Activated gamma-delta T cell treated with anti-CD3 and anti-CD28 coated beads, Interleukin-2, amount 50 U/mL, for 16 hours (primary cell): ENCODE measurements around the gene KBTBD7.

Source experiments
- DNase-seq: peaks from one replicate; pipeline ENCODE4 v3.0.0-alpha.2; 2020; ENCODE audit warnings: low read depth

The KBTBD7 gene

GRCh38 chr13:41193919-41194824 is at the start of gene KBTBD7:
Gene KBTBD7 (minus strand): TSS chr13:41194569. CDS start chr13:41194257, 312 bp downstream.
- peak; percentile 90 for DNase-seq

GRCh38 chr13:41241626-41242025 is 47.3 kb upstream of the KBTBD7 start:
- DNase-seq: no peak

GRCh38 chr13:41236369-41236768 is 42.0 kb upstream of the KBTBD7 start:
- DNase-seq: no peak

- no peak for DNase-seq
These were observed 38.5 kb upstream of the KBTBD7 start for GRCh38 chr13:41232578-41233480.

GRCh38 chr13:41231786-41232185 is 37.4 kb upstream of the KBTBD7 start:
- DNase-seq: no peak

GRCh38 chr13:41231025-41231677 is 36.8 kb upstream of the KBTBD7 start:
- no peak for DNase-seq

GRCh38 chr13:41229356-41229755 is 35.0 kb upstream of the KBTBD7 start:
- no peak for DNase-seq

GRCh38 chr13:41224113-41225110 is 30.0 kb upstream of the KBTBD7 start:
- no peak for DNase-seq

GRCh38 chr13:41222259-41222852 is 28.0 kb upstream of the KBTBD7 start:
- peak; percentile 32 for DNase-seq

- DNase-seq: no peak
These were observed 26.0 kb upstream of the KBTBD7 start for GRCh38 chr13:41220401-41220800.

GRCh38 chr13:41216160-41216559 is 21.8 kb upstream of the KBTBD7 start:
- no peak for DNase-seq

GRCh38 chr13:41213919-41214318 is 19.6 kb upstream of the KBTBD7 start:
- DNase-seq: no peak

- no peak for DNase-seq
These were observed 18.9 kb upstream of the KBTBD7 start for GRCh38 chr13:41213316-41213715.

GRCh38 chr13:41212881-41213280 is 18.5 kb upstream of the KBTBD7 start:
- DNase-seq: no peak

GRCh38 chr13:41211062-41211461 is 16.7 kb upstream of the KBTBD7 start:
- no peak for DNase-seq

GRCh38 chr13:41206467-41206866 is 12.1 kb upstream of the KBTBD7 start:
- DNase-seq: no peak

- DNase-seq: no peak
These were observed 9.4 kb upstream of the KBTBD7 start for GRCh38 chr13:41203810-41204209.

- no peak for DNase-seq
These were observed 5.8 kb upstream of the KBTBD7 start for GRCh38 chr13:41200126-41200525.

- DNase-seq: no peak
These were observed 5.2 kb upstream of the KBTBD7 start for GRCh38 chr13:41199526-41199925.

- DNase-seq: no peak
These were observed 4.7 kb upstream of the KBTBD7 start for GRCh38 chr13:41199079-41199478.

GRCh38 chr13:41196620-41197019 is 2.3 kb upstream of the KBTBD7 start:
- DNase-seq: no peak
